HepG2 (cell line): ENCODE data around the gene CLPX. TPM values are rescaled to one million over a fixed set of nuclear protein-coding genes. Genes with fewer than 3 reads are reported as not detected.

Source experiments
- CERS6 ChIP-seq: sonication (generic); formaldehyde crosslinking; IDR thresholded peaks from 2 replicates; pipeline ENCODE4 v1.5.0; 2020; ENCODE audit warnings: missing genetic modification reagents
- CHD4 ChIP-seq: fragments of 200-600 bp; sonication (generic); IDR thresholded peaks from 2 replicates; pipeline ENCODE4 v1.7.0; 2017; ENCODE audit warnings: mild to moderate bottlenecking, low read length, borderline replicate concordance
- DMTF1 ChIP-seq: sonication (generic); formaldehyde crosslinking; IDR thresholded peaks from 2 replicates; pipeline ENCODE4 v1.4.0; 2020; ENCODE audit warnings: mild to moderate bottlenecking, missing genetic modification reagents
- E2F1 ChIP-seq: sonication (generic); formaldehyde crosslinking; IDR thresholded peaks from 2 replicates; pipeline ENCODE4 v1.5.0; 2020; ENCODE audit warnings: missing genetic modification reagents
- GABPB1 ChIP-seq: IDR thresholded peaks from 2 replicates; pipeline ENCODE4 v1.6.1; 2016; ENCODE audit warnings: mild to moderate bottlenecking, missing genetic modification reagents, moderate library complexity, missing compliant biosample characterization
- JUN ChIP-seq: sonication (generic); formaldehyde crosslinking; IDR thresholded peaks from 2 replicates; pipeline ENCODE4 v1.4.0; 2020; ENCODE audit warnings: mild to moderate bottlenecking, missing genetic modification reagents
- RERE ChIP-seq: IDR thresholded peaks from 2 replicates; pipeline ENCODE4 v1.6.1; 2016; ENCODE audit warnings: low read depth, missing genetic modification reagents, missing compliant biosample characterization
- REST ChIP-seq, 2 experiments: IDR thresholded peaks; 2 replicates each; pipeline ENCODE4 v1.6.1; 2011 to 2012; ENCODE audit warnings: low read length in 2 of 2, borderline replicate concordance in 1 of 2, low read depth in 1 of 2, mild to moderate bottlenecking in 1 of 2, moderate library complexity in 1 of 2
- SRSF1 ChIP-seq: fragments of 200-400 bp; formaldehyde crosslinking; optimal IDR thresholded peaks from 2 replicates; pipeline ENCODE3; 2017; ENCODE audit warnings: mild to moderate bottlenecking, low read depth, low read length, moderate library complexity
- XRCC5 ChIP-seq: fragments of 200-400 bp; formaldehyde crosslinking; optimal IDR thresholded peaks from 2 replicates; pipeline ENCODE3; 2017; ENCODE audit warnings: mild to moderate bottlenecking, low read length
- ZNF780A ChIP-seq: sonication (generic); formaldehyde crosslinking; IDR thresholded peaks from 2 replicates; pipeline ENCODE4 v1.8.0; 2022; ENCODE audit warnings: mild to moderate bottlenecking, missing genetic modification reagents, moderate library complexity
- ZSCAN5A ChIP-seq: sonication (generic); formaldehyde crosslinking; IDR thresholded peaks from 2 replicates; pipeline ENCODE4 v1.8.0; 2022; ENCODE audit warnings: mild to moderate bottlenecking, missing genetic modification reagents, borderline replicate concordance
- polyA plus RNA-seq, 8 experiments: library from polyadenylated mRNA; depleted of rRNA in 3 of 8; stranded (reverse) in 7 of 8; unstranded in 1 of 8; fragments of >200 nt; fragmentation: Illumina TruSeq in 4 of 8; extraction: Trizol in 4 of 8; gene quantifications; 2 replicates each; pipeline versions ENCODE4 v1.2.1 to v1.2.3, GENCODE V29; 2011 to 2016; ENCODE audit warnings: low read depth in 4 of 8, missing spikeins in 1 of 8, mixed read lengths in 1 of 8; ENCODE audit not compliant: insufficient read depth in 1 of 8
- total RNA-seq, 5 experiments: library from RNA; depleted of rRNA; stranded (reverse); fragments of >200 nt; fragmentation: Illumina TruSeq; extraction: Trizol; gene quantifications; 2 replicates each; pipeline ENCODE4 v1.2.3, GENCODE V29; 2016; ENCODE audit warnings: low read depth in 1 of 5

CLPX gene
- total and polyA plus RNA-seq, 2 of the 13 experiments (the other 11 are each of a cell fraction or from before 2014, with no cell fraction given): 33.9 to 61.3 TPM

GRCh38 chr15:65133548-65134200, 51.5 kb downstream of the CLPX start, which contains the start of gene PDCD7 (continued):
- TF ChIP-seq DMTF1 (no peak), JUN (CRISPR knock-in tag) (no peak), GABPB1 (CRISPR knock-in tag) (peak; percentile 97), XRCC5 (no peak), ZNF780A (no peak), SRSF1 (no peak), CERS6 (CRISPR knock-in tag) (no peak), CHD4 (no peak), E2F1 (no peak), REST (IDR thresholded peaks at IDR 0.05; ENCODE audit: borderline replicate concordance in 1 of 2, low read depth in 1 of 2, low read length in 2 of 2) (peak in 1 of 2 experiments; percentile 20; a peak in 1 of 4 replicates), RERE (CRISPR knock-in tag) (no peak), ZSCAN5A (CRISPR knock-in tag) (no peak)
